Upper lobe of left lung (tissue), 6 donors: Measurements from ENCODE around the gene OPCML. TPM values are rescaled to one million over a fixed set of nuclear protein-coding genes. Genes with fewer than 3 reads are reported as not detected.

Source experiments
- ATAC-seq, 2 donors: fragments of 200-7000 bp; cut with Tn5 transposase; one replicate each; pipeline ENCODE4 v1.9.1; 2022; ENCODE audit warnings: mild to moderate bottlenecking in 2 of 2, moderate library complexity in 2 of 2; ENCODE audit not compliant: low FRiP score in 2 of 2
- DNase-seq, 2 donors: peaks; one replicate each; pipeline ENCODE4 v3.0.0-alpha.2; 2019 to 2020
- H3K27ac ChIP-seq, 4 donors: fragments of 200-600 bp; sonication (generic); one replicate each; pipeline ENCODE4 v1.5.1; 2016 to 2019
- H3K27me3 ChIP-seq, 4 donors: fragments of 200-600 bp; sonication (generic); one replicate each; pipeline ENCODE4 v1.5.1; 2017 to 2019
- H3K36me3 ChIP-seq, 4 donors: fragments of 200-600 bp; sonication (generic); one replicate each; pipeline ENCODE4 v1.5.1; 2016 to 2019
- H3K4me1 ChIP-seq, 4 donors: fragments of 200-600 bp; sonication (generic); one replicate each; pipeline ENCODE4 v1.5.1; 2018 to 2019
- H3K4me3 ChIP-seq, 4 donors: fragments of 200-600 bp; sonication (generic); one replicate each; pipeline ENCODE4 v1.5.1; 2017 to 2019; ENCODE audit warnings: mild to moderate bottlenecking in 2 of 4, moderate library complexity in 1 of 4
- H3K9me3 ChIP-seq, 4 donors: fragments of 200-600 bp; sonication (generic); one replicate each; pipeline ENCODE4 v1.5.1; 2018 to 2019
- EP300 ChIP-seq, 4 donors: sonication (generic); formaldehyde crosslinking; IDR thresholded peaks; one replicate each; pipeline ENCODE4 v1.5.1; 2017; ENCODE audit warnings: antibody characterized with exemption in 4 of 4, control low read depth in 2 of 4
- POLR2A ChIP-seq, 4 donors: fragments of 450-650 bp; IDR thresholded peaks; one replicate each; pipeline ENCODE4 v1.5.1; 2016 to 2017; ENCODE audit warnings: antibody characterized with exemption in 4 of 4, mild to moderate bottlenecking in 2 of 4
- POLR2AphosphoS5 ChIP-seq, 2 donors: sonication (generic); formaldehyde crosslinking; IDR thresholded peaks; one replicate each; pipeline ENCODE4 v1.5.1; 2017; ENCODE audit warnings: antibody characterized with exemption in 2 of 2
- WGBS, 2 donors: methylation state at CpG; one replicate each; pipeline ENCODE4 v1.1.5; 2017 to 2018; 5-methylcytosine and 5-hydroxymethylcytosine counted together
- total RNA-seq, 6 donors: library from RNA; depleted of rRNA in 4 of 6; stranded (reverse); fragments of >200 nt in 4 of 6; gene quantifications; one replicate each; pipeline versions ENCODE4 v1.1.0 to v1.2.1, GENCODE V29; 2016 to 2021
- TF ChIP-seq, protein P1 (sequence below), 6 experiments: fragments of 450-650 bp in 4 of 6; fragments of 200-600 bp in 2 of 6; sonication (generic) in 2 of 6; IDR thresholded peaks; one replicate each; pipeline ENCODE4 v1.5.1; 2016 to 2019; ENCODE audit warnings: antibody characterized with exemption in 6 of 6
- donor health status: DM: no; HTN: no; CAD: no; lungs with moderate emphysema.
- donor health status: DM: no; HTN: yes; CAD: no; lungs with severe emphysema.

Gene OPCML
- total RNA-seq, 6 donors from 2014 or later, result 0.10 TPM; not detected in 5

DNA sequence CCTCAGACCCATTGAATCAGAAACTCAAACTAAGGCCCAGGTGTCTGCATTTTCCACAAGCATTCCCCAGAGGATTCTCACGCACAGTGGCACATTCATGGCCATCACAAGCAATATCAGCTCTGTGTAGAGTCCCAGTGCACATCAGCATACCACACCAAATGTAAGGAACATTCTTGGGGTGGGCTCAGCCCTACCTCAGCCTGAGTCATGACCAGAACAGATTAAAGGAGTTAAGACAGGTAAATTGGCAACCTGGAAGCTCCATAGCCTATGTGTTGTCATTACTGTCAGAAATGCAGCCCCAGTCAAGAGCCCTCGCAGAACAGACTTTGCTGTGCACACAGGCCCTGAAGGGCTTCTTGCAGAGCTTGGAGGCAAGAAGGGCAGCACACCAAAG is 53.1 kb downstream of the OPCML start:
- TF ChIP-seq POLR2A (IDR thresholded peaks at IDR 0.05) (no peak), EP300 (IDR thresholded peaks at IDR 0.05) (no peak), POLR2AphosphoS5 (IDR thresholded peaks at IDR 0.05) (no peak)
- TF ChIP-seq, protein P1, sequence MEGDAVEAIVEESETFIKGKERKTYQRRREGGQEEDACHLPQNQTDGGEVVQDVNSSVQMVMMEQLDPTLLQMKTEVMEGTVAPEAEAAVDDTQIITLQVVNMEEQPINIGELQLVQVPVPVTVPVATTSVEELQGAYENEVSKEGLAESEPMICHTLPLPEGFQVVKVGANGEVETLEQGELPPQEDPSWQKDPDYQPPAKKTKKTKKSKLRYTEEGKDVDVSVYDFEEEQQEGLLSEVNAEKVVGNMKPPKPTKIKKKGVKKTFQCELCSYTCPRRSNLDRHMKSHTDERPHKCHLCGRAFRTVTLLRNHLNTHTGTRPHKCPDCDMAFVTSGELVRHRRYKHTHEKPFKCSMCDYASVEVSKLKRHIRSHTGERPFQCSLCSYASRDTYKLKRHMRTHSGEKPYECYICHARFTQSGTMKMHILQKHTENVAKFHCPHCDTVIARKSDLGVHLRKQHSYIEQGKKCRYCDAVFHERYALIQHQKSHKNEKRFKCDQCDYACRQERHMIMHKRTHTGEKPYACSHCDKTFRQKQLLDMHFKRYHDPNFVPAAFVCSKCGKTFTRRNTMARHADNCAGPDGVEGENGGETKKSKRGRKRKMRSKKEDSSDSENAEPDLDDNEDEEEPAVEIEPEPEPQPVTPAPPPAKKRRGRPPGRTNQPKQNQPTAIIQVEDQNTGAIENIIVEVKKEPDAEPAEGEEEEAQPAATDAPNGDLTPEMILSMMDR (IDR thresholded peaks at IDR 0.05), result no peak
- 58 to 100% methylated on average over 1 to 2 of the region's 2 CpGs for WGBS, 2 donors
- Histone ChIP-seq H3K9me3 (no peaks in the 10 kb centered on the region), H3K4me3 (no peak overlapping the region), H3K27ac (no peak overlapping the region), H3K36me3 (no peaks in the 10 kb centered on the region), H3K27me3 (no peaks in the 10 kb centered on the region), H3K4me1 (no peaks in the 10 kb centered on the region)
- no peak for DNase-seq
- no peak for ATAC-seq

DNA sequence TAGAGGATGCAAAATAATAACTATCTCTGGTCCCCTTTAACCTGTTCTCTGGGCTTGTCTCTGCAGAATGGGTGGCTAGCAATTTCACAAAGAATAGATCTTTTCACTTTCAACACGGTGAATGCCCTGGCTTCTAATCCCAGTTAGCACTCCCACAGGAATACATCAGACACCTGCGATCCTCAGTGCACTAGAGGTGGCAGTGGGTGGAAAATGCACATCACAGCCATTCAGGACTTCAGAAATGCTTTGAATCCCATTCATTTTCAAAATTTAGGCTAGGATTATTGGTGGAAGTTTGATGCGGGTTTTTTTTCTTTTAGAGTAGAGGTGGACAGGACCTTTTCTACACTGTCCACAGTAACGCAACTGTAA is 55.1 kb downstream of the OPCML start:
- no peaks in the 10 kb centered on the region for H3K36me3 ChIP-seq
- ATAC-seq, result no peak
- H3K27ac ChIP-seq, result no peak overlapping the region
- H3K4me3 ChIP-seq, result no peak overlapping the region
- DNase-seq, result no peak
- TF ChIP-seq EP300 (IDR thresholded peaks at IDR 0.05) (no peak), POLR2AphosphoS5 (IDR thresholded peaks at IDR 0.05) (no peak), POLR2A (IDR thresholded peaks at IDR 0.05) (no peak)
- TF ChIP-seq, protein P1 (IDR thresholded peaks at IDR 0.05), result no peak
- H3K27me3 ChIP-seq, result no peaks in the 10 kb centered on the region
- 80 to 84% methylated on average over 4 of the region's 4 CpGs for WGBS, 2 donors
- H3K9me3 ChIP-seq, result no peaks in the 10 kb centered on the region
- H3K4me1 ChIP-seq, result no peaks in the 10 kb centered on the region

DNA sequence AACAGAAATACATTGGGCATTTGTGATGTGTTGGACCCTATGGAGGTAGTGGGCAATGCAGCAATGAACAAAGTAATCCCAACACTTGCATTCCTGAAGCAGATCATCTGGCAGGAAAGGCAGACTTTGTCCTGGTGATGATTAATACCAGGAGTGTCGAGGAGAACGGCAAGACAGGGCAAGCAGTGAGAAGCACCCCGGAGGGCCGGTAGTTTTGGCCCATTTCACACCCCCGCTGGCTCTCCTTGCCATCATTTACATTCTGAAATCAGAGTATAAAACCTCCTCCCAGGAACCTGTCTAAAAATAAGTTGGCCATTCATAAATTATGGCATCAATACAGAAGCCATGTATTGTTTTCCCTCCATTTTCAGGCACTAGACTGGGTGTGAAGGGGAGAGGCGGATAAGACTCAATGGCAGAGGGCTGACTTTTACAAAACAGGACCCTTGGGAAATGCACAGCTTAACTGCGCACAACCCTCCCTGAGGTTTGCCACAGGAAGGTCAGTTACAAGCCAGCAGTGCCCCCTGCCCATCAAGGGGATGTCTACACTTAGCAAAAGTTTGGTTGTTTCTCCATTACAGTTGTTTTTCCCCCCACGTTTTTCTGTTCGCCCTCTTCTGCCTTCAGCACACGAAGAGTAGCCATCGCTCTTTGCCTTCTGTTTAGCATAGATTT is 55.6 kb downstream of the OPCML start:
- TF ChIP-seq POLR2A (IDR thresholded peaks at IDR 0.05), result no peak
- TF ChIP-seq EP300 (IDR thresholded peaks at IDR 0.05), result no peak
- TF ChIP-seq POLR2AphosphoS5 (IDR thresholded peaks at IDR 0.05), result no peak
- TF ChIP-seq, protein P1 (IDR thresholded peaks at IDR 0.05), result no peak
- Histone ChIP-seq H3K36me3 (no peaks in the 10 kb centered on the region), H3K4me3 (no peak overlapping the region), H3K27me3 (no peaks in the 10 kb centered on the region), H3K4me1 (no peaks in the 10 kb centered on the region), H3K9me3 (no peaks in the 10 kb centered on the region), H3K27ac (no peak overlapping the region)
- ATAC-seq (no peak), DNase-seq (no peak)
- 60 to 61% methylated on average over 11 of the region's 11 CpGs for WGBS, 2 donors

DNA sequence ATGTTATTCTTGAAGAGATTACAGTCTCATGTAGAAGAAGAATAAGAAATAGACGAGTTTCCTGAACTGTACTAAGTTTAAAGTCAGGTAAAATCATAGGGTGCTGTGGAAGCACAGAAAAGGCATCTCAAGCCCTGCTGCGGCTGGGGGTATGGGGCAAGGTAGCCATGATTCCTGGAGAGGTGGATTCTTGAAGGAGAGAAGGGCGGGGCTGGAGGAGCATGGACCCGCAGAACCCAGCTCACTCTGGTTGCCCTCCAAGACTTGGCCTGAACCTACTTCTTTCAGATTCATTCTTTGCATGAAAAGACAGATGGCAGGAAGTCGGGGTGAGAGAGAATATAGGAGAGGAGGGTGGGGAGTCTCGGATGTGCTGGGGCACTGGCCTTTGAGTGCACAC is 57.8 kb downstream of the OPCML start:
- Histone ChIP-seq H3K27ac (no peak overlapping the region), H3K9me3 (no peaks in the 10 kb centered on the region), H3K4me1 (no peaks in the 10 kb centered on the region), H3K36me3 (no peaks in the 10 kb centered on the region), H3K4me3 (no peak overlapping the region), H3K27me3 (no peaks in the 10 kb centered on the region)
- WGBS, 2 donors, result 73 to 80% methylated on average over 6 of the region's 6 CpGs
- DNase-seq, result no peak
- ATAC-seq, result no peak
- TF ChIP-seq, protein P1 (IDR thresholded peaks at IDR 0.05), result no peak
- no peak for TF ChIP-seq POLR2A (IDR thresholded peaks at IDR 0.05)
- no peak for TF ChIP-seq POLR2AphosphoS5 (IDR thresholded peaks at IDR 0.05)
- TF ChIP-seq EP300 (IDR thresholded peaks at IDR 0.05), result no peak

DNA sequence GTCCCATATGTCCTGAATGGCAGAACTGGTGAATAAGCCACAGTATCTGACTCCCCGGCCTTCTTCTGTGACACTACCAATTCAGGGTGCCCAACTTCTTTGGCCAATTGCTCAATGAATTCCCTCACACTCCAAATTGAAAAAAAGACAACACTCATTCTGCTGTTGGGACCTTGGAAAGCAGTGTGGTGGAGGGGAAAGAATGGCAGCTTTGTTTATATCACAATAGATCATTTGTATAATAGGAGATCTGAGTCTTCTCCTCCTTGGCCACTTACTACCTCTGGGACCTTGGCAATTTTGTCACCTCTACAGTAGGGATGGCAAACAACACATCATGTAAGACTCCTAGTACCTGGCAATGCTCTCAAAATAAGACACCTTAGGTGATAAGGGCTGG is 64.6 kb downstream of the OPCML start:
- Histone ChIP-seq H3K9me3 (no peaks in the 10 kb centered on the region), H3K36me3 (no peaks in the 10 kb centered on the region), H3K4me3 (no peak overlapping the region), H3K4me1 (no peaks in the 10 kb centered on the region), H3K27ac (no peak overlapping the region), H3K27me3 (no peaks in the 10 kb centered on the region)
- no peak for ATAC-seq
- DNase-seq, result no peak
- WGBS, 2 donors, result 73% methylated on average over 1 of the region's 1 CpG
- TF ChIP-seq POLR2A (IDR thresholded peaks at IDR 0.05) (no peak), POLR2AphosphoS5 (IDR thresholded peaks at IDR 0.05) (no peak), EP300 (IDR thresholded peaks at IDR 0.05) (no peak)
- TF ChIP-seq, protein P1 (IDR thresholded peaks at IDR 0.05), result no peak
